Left cardiac atrium (tissue), 4 donors: ENCODE results near the gene PIP5K1B. TPM values are rescaled to one million over a fixed set of nuclear protein-coding genes. Genes with fewer than 3 reads are reported as not detected.

Experiments
- ATAC-seq, 2 donors: fragments of 200-7000 bp; cut with Tn5 transposase; one replicate each; pipeline ENCODE4 v1.9.1; 2020; ENCODE audit warnings: mild to moderate bottlenecking in 2 of 2, moderate library complexity in 2 of 2
- DNase-seq: peaks from one replicate; pipeline ENCODE4 v3.0.0-alpha.2; 2020
- intact Hi-C, 2 donors: fragments of 100-400 bp; cut with DNase I; formaldehyde crosslinking; loops; one replicate each; pipeline versions ENCODE4 v1.14.1 to v1.15.1; 2022 to 2023
- total RNA-seq, 2 donors: library from RNA; stranded (reverse); fragmentation: NEBNext Ultra II Directional; extraction: Animal tissue kit (Norgen Biotek cat#: 25700); gene quantifications; one replicate each; pipeline ENCODE4 v1.2.1, GENCODE V29; 2021
- donor health status: DM: no; HTN: yes; CAD: no.
- donor health status: DM: no; HTN: yes; CAD: no; lungs with severe emphysema.
- donor health status: DM: yes; HTN: yes; CAD: no.
- donor health status: Dilated cardiomyopathy.

PIP5K1B gene
- total RNA-seq, 2 donors from 2014 or later = 47.0 to 50.1 TPM

DNA sequence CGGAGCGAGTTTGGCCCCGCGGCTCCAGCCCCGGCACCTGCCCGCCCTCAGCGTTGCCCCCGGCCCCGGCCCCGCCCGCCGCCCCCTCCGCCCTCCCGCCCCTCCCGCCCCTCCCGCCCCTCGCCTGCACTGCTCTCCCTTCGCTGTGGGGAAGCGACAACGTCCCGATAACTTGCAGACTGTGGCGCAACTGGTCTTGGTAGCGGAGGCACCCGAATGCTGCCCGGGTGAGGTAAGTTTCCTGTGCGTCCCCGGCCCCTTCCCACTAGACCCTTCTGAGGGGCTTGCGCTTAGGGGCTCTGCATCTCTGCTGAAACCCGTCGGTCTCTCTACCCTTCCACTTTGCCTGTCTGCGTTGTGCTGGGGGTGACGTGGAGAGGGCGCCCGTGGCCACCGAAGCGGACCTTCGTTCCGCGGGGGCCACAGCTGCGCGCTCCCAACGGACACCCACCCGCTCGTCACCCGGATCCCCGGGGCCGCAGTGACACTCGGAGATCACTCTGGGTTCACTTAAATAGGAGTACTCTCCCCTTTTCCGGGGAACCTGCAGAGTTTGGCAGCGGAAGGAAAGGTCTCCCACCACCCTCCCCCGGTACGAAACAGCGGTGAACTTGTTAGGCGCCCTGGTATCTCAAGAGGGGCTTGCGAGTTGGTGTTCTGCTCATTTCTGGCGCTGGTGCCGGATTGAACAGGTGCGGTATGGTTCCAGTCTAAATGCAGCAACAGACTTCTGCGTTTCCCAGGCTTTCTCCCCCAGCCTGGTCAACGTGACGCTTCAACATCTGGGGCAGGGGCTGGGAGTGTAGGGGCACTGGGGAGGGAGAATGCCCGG is 707 bp downstream of the PIP5K1B start:
- ATAC-seq = peak; percentile 57 to 64
- peak; percentile 45 for DNase-seq
- intact Hi-C loops = loop anchor here (5.0 to 10.0 kb wide), 6 partner anchors 77 to 319 kb away; a partner anchor contains a TSS

DNA sequence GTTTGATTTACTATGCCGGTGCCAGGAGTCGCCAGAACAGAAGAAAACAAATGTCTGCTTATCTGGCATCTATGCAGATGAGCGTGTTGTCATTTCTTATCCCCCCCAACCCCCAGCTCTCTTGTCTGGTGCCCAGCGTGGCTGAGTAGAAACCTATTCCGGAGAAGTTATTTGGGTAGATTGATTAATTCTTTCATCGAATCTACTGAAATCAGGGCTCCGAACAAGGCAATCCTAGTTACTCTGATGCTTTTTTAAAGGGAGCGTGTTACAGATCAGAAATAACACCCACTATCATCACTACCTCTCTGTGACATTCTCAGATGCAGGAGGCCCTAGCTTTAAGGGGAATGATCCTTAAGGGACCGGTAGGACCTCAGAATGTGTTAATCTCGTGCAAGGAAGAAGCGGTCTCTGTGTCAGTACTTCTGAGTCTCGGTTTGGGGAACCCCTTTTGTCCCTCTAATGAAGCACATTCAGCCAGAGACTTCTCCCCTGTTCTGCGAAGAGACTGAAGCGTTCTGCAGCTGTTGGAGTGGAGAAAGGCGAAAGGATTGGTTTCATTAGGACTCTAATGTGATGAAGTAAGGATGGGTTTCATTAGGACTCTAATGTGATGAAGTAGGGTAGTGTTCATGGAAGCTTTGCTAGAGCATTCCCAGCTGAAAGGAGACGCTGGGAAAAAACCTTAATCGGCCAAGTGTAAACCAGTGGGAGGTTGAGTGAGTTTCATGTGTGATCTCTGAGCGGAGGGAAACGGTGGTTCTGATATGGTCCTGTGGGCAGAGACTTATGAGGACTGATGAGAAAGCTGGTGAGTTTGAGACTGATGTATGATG is 1.5 kb downstream of the PIP5K1B start:
- DNase-seq (no peak), ATAC-seq (no peak)
- intact Hi-C loops = loop anchor here (5.0 to 10.0 kb wide), 6 partner anchors 76 to 318 kb away; a partner anchor contains a TSS

DNA sequence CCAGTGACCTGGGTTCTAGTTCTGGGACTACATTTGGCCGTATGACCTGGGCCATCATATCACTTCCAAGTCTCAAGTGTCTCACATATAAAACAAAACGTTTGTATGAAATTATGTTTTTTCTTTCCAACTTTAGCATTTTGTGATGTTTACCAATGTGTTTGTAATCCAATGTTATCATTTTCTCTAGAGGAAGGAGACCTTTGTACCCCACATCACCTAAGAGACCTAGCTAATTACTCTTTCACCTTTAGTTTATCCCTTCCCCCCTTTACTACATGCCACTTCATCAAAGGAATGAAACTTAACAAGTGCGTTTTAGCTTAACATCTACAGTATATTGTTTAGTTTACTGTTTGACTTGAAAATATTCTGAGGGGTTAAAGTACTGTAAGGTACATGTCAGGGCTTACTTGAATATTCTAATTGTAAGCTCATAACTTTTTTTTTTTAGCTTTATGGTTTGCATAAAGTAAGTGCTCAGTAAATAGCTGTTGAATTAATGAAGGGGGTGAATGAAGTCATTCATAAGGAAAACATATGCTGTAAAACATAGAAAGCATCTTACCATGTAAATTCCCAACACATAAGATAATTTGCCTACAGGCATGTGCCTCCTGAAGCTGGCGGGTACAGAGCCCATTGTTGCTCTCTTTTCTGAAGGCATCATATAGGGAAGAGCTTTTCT is 2.9 kb downstream of the PIP5K1B start:
- intact Hi-C loops = loop anchor here (5.0 to 10.0 kb wide), 6 partner anchors 74 to 317 kb away; a partner anchor contains a TSS
- ATAC-seq (no peak), DNase-seq (no peak)

DNA sequence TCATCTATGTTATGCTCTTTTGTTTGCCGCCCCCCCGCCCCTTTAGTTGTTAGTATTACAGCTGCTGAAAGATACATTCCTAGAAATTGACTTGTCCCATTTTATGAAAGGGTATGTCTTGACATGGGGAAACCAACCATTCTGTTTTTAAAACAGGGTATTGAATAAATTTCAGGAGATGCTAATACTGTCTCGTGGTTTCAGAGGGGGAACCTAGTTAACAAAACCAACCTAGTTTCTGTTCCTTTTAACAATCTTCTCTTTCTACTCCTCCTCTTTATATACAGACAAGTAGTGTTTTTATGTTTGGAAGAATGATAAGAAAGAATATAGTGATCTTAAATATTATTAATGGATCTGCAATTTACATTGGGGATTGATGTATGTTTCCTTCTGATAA is 3.5 kb downstream of the PIP5K1B start:
- no peak for DNase-seq
- no peak for ATAC-seq
- intact Hi-C loops = loop anchor here (5.0 to 10.0 kb wide), 6 partner anchors 74 to 316 kb away; a partner anchor contains a TSS

DNA sequence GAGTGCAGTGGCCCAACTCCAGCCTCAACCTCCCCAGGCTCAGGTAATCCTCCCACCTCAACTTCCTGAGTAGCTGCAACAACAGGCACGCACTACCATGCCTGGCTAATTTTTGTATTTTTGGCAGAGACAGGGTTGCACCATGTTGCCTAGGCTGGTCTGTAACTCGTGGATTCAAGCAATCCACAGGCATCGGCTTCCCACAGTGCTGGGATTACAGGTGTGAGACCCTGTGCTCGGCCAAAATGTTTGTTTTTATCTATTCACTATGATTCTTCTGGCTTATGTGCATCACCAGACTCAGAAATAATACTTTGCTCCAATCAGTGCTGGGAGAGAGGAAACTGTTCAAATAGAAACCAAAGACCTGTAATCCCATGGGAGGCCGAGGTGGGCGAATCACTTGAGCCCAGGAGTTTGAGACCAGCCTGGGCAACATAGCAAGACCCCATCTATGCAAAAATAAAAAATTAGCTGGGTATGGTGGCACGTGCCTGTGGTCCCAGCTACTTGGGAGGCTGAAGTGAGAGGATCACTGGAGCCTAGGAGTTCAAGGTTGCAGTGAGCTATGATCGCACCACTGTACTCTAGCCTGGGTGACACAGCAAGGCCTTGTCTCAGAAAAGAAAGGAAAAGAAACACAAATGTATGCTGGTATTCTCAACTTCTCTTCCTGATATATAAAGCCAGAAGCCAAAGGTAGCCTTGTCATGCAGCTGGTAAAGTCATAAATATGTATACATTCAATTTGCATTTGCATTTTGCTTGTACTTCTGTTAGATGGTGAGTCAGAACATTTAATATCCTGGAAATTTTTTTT is 4.5 kb downstream of the PIP5K1B start:
- ATAC-seq = no peak
- DNase-seq = no peak
- intact Hi-C loops = loop anchor here (5.0 to 10.0 kb wide), 6 partner anchors 73 to 315 kb away; a partner anchor contains a TSS

DNA sequence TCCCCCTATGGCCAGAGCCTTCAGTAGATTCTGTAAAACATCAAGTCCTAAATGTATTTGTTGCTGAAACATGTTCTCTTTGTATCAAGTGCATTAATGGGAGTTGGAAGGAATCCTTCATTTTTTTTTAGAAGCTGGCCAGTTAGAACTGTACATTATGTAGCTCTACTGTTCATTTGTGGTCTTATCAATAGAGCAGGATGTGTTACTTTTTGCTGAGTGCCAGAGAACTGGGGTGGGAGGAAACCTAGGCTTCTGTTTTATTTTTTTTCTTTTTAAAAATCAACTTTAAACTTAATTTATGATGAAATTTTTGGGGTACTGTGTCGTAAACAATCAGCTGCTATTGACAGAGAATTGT is 5.1 kb downstream of the PIP5K1B start:
- ATAC-seq (no peak), DNase-seq (no peak)
- intact Hi-C loops = no loop called here

DNA sequence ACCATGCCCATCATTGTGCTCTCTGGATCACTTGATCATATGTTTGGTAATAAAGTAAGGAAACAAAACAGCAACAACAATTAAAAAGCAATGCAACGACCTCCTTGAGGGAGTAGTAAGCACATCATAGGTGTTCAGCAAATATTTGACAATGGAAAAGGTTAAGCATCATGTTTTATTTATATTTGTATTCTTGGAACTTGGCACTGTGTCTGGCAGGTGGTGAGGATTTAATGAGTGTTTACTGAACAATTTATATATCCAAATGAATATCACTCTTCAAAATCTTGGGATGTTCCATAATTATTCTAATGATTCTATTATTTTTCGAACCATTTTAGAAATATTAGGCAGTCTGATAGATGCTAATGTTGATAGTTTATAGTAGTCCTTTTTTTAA is 6.2 kb downstream of the PIP5K1B start:
- intact Hi-C loops = no loop called here
- no peak for DNase-seq
- ATAC-seq = no peak

DNA sequence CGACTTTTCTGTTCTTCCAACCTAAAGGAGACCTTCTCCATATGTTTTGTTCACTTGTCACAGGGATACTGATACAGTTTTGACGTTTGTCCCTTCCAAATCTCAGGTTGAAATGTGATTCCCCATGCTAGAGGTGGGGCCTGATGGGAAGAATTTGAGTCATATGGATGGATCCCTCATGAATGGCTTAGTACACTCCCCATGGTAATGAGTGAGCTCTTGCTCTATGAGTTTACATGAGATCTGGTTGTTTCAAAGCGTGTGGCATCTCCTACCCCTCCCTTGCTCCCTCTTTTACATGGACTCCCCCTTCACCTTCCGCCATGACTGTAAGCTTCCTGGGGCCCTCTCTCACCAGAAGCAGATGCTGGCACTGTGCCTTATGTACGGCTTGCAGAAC is 6.9 kb downstream of the PIP5K1B start:
- intact Hi-C loops = no loop called here
- DNase-seq (no peak), ATAC-seq (no peak)

DNA sequence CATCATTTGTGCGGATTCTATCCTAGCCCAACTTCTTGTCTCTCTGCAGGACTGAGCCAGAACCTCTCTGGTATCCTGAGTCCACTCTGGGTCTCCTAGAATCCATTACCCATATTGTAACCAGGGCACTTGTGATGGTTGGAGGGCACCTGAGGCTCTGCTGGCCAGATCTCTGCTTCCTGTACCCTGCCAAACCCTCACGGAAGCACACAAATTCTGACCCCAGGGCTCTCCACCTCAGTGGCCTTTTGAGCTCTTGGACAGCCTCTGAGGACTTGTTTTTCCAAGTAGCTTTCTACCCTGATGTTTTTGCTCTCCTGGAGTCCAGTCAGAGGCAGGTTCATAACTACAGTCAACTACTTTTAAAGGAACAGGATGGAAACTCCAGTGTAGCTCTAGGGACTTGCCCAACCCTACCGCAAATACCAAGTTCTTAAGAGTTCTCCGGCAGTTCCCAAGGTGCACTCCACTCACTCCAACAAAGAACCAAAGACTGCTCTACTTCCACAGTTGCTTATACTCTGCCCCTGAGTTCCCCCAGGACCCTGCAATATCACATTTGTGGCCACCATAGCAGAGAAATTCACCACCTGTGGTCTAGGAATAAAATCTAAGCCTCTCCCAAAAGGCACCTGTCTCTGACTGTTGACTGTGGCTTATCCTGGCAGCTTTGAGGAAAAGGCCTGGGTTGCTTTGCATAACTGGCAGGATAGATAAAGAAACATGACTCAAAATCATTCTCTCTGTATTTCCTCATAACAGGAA is 9.6 kb downstream of the PIP5K1B start:
- ATAC-seq (no peak), DNase-seq (no peak)
- intact Hi-C loops = no loop called here

DNA sequence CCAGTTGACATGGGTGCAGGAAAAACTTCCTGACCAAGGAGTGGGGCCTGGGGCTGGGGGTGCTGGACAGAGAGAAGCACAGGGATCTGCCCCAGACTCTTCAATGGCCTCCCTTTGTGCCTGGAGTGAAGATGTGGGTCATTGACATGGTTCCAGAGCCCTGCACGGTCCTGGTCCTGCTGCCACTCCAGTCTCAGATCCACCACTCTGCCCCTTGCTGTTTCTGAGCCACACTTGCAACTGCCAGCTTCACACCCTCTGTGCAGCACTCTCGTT is 10.1 kb downstream of the PIP5K1B start:
- intact Hi-C loops = no loop called here
- DNase-seq (no peak), ATAC-seq (no peak)

DNA sequence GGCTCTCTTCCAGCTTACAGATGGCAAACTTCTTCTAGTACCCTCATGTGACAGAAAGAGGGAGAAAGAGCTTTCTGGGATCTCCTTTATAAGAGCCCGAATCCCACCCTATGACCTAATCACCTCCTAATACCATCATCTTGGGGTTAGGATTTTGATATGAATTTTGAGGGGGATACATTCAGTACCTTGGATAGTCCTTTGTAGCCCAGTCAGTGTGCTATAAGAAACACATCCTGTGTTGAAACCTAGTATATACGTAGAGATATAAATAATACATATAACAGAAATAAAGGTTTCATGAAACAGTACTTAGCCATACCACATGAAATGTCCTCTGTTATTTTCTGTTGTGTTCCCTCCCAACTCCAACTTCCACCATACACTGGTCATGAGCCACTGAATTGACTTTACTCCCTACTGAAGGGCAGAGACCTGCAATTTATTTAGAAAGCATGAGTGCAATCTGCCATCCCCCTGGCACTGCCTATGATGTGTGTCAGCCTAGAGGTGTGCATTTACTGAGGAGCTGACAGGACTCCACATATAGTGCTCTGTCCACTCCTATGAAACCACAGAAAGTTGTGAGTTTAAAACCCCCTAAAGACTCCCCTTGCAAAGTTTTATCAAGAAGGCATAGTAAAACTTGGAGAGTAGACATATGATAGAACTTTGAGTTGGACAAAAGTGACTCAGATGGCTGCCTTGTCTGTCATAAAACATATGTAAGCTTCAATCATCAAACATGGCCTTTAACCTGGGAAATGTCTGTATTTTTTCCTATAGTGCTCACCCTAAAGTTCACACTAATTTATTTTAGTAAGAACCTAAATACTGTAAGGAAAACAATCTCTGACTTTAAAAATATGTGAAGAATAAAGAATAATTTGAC is 12.8 kb downstream of the PIP5K1B start:
- intact Hi-C loops = no loop called here
- ATAC-seq = no peak

DNA sequence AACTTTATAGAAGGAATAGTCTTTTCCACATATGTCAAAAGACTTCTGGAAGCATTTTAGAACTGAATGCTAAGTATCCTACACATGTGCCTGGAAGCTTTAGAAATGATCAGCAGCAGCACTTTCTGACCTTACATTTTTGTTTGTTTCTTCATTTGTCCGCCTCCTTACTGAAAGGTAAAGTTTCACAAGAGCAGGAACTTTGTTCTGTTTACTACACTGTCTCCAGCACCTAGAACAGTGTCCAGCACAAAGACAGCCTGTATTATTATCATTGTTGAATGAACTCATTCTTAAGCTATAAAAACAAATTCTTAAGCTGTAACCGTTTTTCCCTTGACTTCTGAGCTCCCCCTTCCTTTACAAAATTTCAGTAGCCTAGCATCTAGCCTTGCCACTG is 14.8 kb downstream of the PIP5K1B start:
- intact Hi-C loops = loop anchor here in 1 of 2 donors (10.0 kb wide), 1 partner anchor 55 kb away; no protein-coding TSS in a partner anchor
- no peak for DNase-seq
- ATAC-seq = no peak

More for the DNA sequence above, 12.8 kb downstream of the PIP5K1B start:
- no peak for DNase-seq

DNA sequence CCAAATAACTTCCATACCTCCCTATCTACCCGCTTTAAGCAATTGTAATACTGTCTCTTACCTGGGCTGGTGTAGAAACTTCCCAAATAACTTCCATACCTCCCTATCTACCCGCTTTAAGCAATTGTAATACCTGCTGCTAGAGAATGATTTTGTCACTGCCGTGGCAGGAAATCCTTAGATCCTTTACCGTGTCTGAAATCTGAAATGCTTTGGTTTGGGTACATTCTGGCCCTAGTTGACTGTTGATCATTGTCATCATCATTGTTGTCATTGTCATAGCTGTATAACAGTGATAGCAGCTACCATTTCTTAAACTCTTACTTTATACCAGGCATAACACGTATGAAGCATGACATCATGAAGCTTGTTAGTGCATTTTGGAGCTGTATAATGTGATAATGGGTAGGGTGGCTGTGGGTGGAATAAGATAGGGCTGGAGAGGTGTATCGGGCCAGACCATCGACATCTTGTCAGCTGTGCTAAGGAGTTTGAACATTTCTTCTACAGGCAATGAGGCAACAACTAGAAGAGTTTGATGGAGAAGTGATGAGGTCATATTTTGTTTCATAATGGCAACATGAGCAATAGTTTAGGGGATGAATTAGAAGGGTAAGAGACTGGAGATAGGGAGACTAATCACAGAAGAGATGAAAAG is 15.7 kb downstream of the PIP5K1B start:
- intact Hi-C loops = loop anchor here in 1 of 2 donors (10.0 kb wide), 1 partner anchor 56 kb away; no protein-coding TSS in a partner anchor
- no peak for DNase-seq
- no peak for ATAC-seq

DNA sequence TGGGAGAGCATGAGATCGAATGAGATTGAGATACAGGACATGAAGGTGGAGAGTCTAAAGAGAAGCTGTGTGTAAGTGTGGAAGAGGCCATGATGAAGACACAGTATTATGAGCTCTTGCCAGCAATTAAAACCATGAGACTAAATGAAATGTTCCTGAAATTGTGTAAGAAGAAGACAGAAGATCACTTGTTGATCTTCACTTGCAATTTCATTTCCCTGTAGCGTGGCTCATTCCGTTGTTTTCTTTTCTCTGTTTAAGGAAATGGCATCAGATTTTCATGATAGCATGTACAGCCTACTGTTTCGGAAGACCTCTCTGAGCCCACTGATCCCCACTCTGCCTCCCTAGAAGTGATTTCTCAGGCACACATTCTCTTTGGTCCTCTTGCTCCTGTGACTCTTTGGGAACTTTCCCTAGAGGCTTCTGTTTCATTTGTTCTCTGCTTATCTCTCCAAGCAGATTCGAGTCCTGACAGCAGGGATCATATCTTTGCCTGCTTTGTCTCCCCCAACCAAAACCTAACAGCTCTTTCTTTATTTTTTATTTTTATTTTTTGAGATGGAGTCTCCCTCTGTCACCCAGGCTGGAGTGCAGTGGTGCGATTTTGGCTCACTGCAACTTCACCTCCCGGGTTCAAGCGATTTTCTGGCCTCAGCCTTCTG is 16.8 kb downstream of the PIP5K1B start:
- intact Hi-C loops = loop anchor here in 1 of 2 donors (10.0 kb wide), 1 partner anchor 57 kb away; no protein-coding TSS in a partner anchor
- ATAC-seq = no peak
- no peak for DNase-seq

DNA sequence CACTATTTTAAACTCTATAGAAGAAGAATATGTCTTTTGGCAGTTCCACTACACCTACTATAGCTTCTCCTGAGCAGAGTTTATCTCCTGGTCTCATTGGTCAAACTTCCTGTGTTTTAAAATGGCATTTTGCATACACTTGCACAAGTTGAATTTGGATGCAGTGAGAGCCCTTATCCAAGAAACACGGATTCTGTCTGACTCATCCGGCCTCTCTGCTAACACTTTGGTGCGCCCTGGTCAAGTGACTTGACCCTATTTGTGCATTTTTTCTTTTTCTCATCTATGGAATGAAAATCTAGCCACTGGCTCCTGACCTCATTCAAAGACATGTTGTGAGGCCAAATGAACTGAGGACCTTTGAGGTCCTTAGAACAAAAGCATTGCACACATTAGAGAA is 20.0 kb downstream of the PIP5K1B start:
- intact Hi-C loops = loop anchor here in 1 of 2 donors (10.0 kb wide), 1 partner anchor 60 kb away; no protein-coding TSS in a partner anchor
- DNase-seq = no peak

DNA sequence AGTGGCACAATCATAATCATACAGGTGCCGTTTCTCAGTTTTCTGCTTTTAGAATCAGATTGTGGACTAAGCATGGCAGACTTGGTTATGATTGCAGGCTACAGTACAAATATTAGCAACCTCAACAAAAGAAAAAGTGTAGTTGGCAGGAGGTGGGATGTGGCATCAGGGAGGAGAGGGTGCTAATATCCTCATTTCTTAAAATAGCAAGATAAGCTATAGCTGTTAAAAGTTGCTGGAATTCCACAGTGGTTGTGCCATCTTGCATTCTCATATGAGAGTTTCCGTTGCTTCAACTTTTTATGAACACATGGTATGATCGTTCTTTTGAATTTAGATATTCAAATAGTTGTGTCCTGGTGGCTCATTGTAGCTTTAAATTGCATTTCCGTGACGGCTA is 21.4 kb downstream of the PIP5K1B start:
- DNase-seq (no peak), ATAC-seq (peak; percentile 19 to 58)
- intact Hi-C loops = loop anchor here in 1 of 2 donors (10.0 kb wide), 1 partner anchor 62 kb away; no protein-coding TSS in a partner anchor

More for the DNA sequence above, 20.0 kb downstream of the PIP5K1B start:
- peak in 1 of 2 donors; percentile 43 for ATAC-seq
